NCI-H2196 treated with DMSO at 0.1 percent for 48 hours (cell line): ENCODE data around the gene DHFR2.
A peak's percentile ranks its signal among the peaks of the same experiment; 100 is the strongest.
"Not testable (repeated sequence)": the region's sequence is repeated elsewhere in the genome, so short reads cannot be mapped to it uniquely, and the experiment has no call there.

Experiments
- DNase-seq: peaks from one replicate; lab custom pipeline; 2025; ENCODE audit not compliant: unreplicated experiment; lab: John Stamatoyannopoulos, UW

The DHFR2 gene

GRCh38 chr3:94065819-94066480 is 3.2 kb upstream of the DHFR2 start:
- no peak for DNase-seq

GRCh38 chr3:94065122-94065521 is 2.4 kb upstream of the DHFR2 start:
- DNase-seq: no peak

GRCh38 chr3:94064243-94064860 is 1.6 kb upstream of the DHFR2 start:
- no peak for DNase-seq

GRCh38 chr3:94063496-94064119 is 892 bp upstream of the DHFR2 start:
- no peak for DNase-seq

GRCh38 chr3:94061297-94061696 is 1.4 kb downstream of the DHFR2 start:
- no peak for DNase-seq

GRCh38 chr3:94050546-94050945 is 12.2 kb downstream of the DHFR2 start:
- DNase-seq: no peak

- no peak for DNase-seq
These were observed 13.4 kb downstream of the DHFR2 start for GRCh38 chr3:94049267-94049666.

GRCh38 chr3:94046533-94046932 is 16.2 kb downstream of the DHFR2 start:
- DNase-seq: no peak

GRCh38 chr3:94044100-94044936 is 18.4 kb downstream of the DHFR2 start:
- not testable (repeated sequence) for DNase-seq

- no peak for DNase-seq
These were observed 19.4 kb downstream of the DHFR2 start for GRCh38 chr3:94043285-94043684.

GRCh38 chr3:94036909-94037507 is 25.7 kb downstream of the DHFR2 start:
- no peak for DNase-seq

GRCh38 chr3:94028093-94028837 is 34.5 kb downstream of the DHFR2 start, which contains the start of gene STX19:
STX19 (minus strand) TSS chr3:94028597; CDS start chr3:94015269, 13,328 bp downstream.
- peak; percentile 67 for DNase-seq

- DNase-seq: no peak
These were observed 36.1 kb downstream of the DHFR2 start for GRCh38 chr3:94026623-94027022.

GRCh38 chr3:94024385-94024784 is 38.3 kb downstream of the DHFR2 start:
- no peak for DNase-seq

- DNase-seq: no peak
These were observed 42.4 kb downstream of the DHFR2 start for GRCh38 chr3:94020293-94020692.

- DNase-seq: no peak
These were observed 43.1 kb downstream of the DHFR2 start for GRCh38 chr3:94019659-94020058.

GRCh38 chr3:94015025-94015424 is 47.7 kb downstream of the DHFR2 start:
- no peak for DNase-seq

- DNase-seq: no peak
These were observed 50.5 kb downstream of the DHFR2 start for GRCh38 chr3:94012185-94012584.

GRCh38 chr3:94011233-94011711 is 51.4 kb downstream of the DHFR2 start:
- DNase-seq: no peak

- no peak for DNase-seq
These were observed 53.1 kb downstream of the DHFR2 start for GRCh38 chr3:94009608-94010007.
